ENCODE results near the gene FNDC11.

DNA sequence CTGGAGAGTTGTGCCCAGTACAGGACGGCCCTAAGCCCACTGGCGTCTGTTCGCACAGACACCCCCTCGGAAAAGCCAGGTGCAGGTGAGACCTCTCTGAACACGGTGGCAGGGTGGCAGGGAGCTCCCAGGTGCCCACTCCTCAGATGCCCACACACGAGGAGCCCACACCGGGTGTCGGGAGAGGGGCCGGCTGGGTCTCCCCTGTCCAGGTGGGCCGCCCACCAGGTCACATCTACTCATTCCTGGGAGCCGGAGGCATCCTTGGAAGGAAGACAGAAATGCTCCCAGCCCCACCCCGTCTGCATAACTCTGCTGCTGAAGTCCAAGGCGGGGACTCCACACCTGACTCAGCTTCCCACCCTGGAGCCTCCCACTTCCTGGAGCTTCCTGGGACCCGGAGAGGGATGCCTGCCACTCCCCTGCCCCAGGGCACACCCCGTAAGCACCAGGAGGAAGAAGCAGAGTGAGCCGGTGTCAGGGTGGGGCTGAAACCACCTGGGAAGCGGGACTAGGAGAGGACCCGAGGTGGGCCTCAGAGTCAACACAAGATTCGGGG lies 8.9 kb upstream of the FNDC11 start:
- TF ChIP-seq, protein P1, sequence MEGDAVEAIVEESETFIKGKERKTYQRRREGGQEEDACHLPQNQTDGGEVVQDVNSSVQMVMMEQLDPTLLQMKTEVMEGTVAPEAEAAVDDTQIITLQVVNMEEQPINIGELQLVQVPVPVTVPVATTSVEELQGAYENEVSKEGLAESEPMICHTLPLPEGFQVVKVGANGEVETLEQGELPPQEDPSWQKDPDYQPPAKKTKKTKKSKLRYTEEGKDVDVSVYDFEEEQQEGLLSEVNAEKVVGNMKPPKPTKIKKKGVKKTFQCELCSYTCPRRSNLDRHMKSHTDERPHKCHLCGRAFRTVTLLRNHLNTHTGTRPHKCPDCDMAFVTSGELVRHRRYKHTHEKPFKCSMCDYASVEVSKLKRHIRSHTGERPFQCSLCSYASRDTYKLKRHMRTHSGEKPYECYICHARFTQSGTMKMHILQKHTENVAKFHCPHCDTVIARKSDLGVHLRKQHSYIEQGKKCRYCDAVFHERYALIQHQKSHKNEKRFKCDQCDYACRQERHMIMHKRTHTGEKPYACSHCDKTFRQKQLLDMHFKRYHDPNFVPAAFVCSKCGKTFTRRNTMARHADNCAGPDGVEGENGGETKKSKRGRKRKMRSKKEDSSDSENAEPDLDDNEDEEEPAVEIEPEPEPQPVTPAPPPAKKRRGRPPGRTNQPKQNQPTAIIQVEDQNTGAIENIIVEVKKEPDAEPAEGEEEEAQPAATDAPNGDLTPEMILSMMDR (IDR thresholded peaks at IDR 0.05 in 8 of 11, conservative IDR thresholded peaks at IDR 0.05 in 3 of 11), result no peak
- no peak for TF ChIP-seq POLR2A (IDR thresholded peaks at IDR 0.05)
